ENCODE measurements around the gene ALDH1B1. TPM values are rescaled to one million over a fixed set of nuclear protein-coding genes. Genes with fewer than 3 reads are reported as not detected.
A peak's percentile ranks its signal among the peaks of the same experiment; 100 is the strongest.

ALDH1B1 gene
- 31.9 and 32.1 TPM in 2 replicates for total RNA-seq
- long read RNA-seq, transcript ALDH1B1-201 (2 exons, 3,066 nt): major isoform, 216 of 234 reads
- long read RNA-seq, partial matches to known transcripts: 0 of 234 reads
- long read RNA-seq, other reads (novel, unspliced or antisense): 18 of 234 reads

GRCh38 chr9:38392235-38393127, at the start of gene ALDH1B1:
ALDH1B1 (plus strand) TSS chr9:38392702; CDS start chr9:38395749, 3,047 bp downstream.
- peak; percentile 77 for DNase-seq (ENCODE audit: low spot score, unreplicated experiment)
- TF ChIP-seq, protein P1, sequence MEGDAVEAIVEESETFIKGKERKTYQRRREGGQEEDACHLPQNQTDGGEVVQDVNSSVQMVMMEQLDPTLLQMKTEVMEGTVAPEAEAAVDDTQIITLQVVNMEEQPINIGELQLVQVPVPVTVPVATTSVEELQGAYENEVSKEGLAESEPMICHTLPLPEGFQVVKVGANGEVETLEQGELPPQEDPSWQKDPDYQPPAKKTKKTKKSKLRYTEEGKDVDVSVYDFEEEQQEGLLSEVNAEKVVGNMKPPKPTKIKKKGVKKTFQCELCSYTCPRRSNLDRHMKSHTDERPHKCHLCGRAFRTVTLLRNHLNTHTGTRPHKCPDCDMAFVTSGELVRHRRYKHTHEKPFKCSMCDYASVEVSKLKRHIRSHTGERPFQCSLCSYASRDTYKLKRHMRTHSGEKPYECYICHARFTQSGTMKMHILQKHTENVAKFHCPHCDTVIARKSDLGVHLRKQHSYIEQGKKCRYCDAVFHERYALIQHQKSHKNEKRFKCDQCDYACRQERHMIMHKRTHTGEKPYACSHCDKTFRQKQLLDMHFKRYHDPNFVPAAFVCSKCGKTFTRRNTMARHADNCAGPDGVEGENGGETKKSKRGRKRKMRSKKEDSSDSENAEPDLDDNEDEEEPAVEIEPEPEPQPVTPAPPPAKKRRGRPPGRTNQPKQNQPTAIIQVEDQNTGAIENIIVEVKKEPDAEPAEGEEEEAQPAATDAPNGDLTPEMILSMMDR (IDR thresholded peaks at IDR 0.05; ENCODE audit: unreplicated experiment): peak; percentile 39
- H3K9me3 Mint-ChIP-seq (ENCODE audit: low read depth): no peaks in the 10 kb centered on the region
- peak within 1 kb of the TSS; percentile 93 for H3K27ac Mint-ChIP-seq
- peaks cover 11% of the 10 kb centered on the region for H3K36me3 Mint-ChIP-seq (ENCODE audit: insufficient read depth)
- no peaks in the 10 kb centered on the region for H3K27me3 Mint-ChIP-seq
- peaks cover 30% of the 10 kb centered on the region for H3K4me1 Mint-ChIP-seq (ENCODE audit: low read depth)
- peak within 1 kb of the TSS; percentile 95 for H3K4me3 Mint-ChIP-seq (ENCODE audit: low read depth)

GRCh38 chr9:38343037-38343436, 49.5 kb upstream of the ALDH1B1 start:
- TF ChIP-seq, protein P1 (IDR thresholded peaks at IDR 0.05; ENCODE audit: unreplicated experiment): no peak
- peaks cover 3% of the 10 kb centered on the region for H3K4me1 Mint-ChIP-seq (ENCODE audit: low read depth)
- H3K27ac Mint-ChIP-seq: no peak overlapping the region
- no peak for DNase-seq (ENCODE audit: low spot score, unreplicated experiment)
- no peaks in the 10 kb centered on the region for H3K9me3 Mint-ChIP-seq (ENCODE audit: low read depth)
- no peaks in the 10 kb centered on the region for H3K36me3 Mint-ChIP-seq (ENCODE audit: insufficient read depth)
- peaks cover 40% of the 10 kb centered on the region for H3K27me3 Mint-ChIP-seq
- H3K4me3 Mint-ChIP-seq (ENCODE audit: low read depth): no peak overlapping the region

DNA sequence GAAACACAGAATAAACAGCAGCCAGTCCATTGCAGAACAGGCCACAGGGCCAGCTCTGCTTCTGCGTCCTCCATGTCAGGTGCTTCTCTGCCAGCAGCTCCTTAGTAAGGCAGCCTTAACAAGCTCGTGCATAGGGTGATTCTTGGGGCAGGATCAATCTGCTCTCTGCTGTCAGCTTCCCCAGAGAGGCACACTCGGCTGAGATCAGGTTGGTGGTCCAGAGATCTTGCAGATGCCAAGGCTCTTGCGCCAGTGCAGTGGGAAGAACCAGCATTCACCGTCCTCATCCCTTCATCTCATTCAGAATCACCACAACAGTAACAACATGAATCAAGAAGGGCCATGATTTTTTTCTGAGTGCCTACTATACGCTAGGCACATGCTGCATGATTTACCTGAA, 49.0 kb upstream of the ALDH1B1 start:
- Mint-ChIP-seq H3K27ac (no peak overlapping the region), H3K4me1 (ENCODE audit: low read depth) (peaks cover 2% of the 10 kb centered on the region), H3K27me3 (peaks cover 41% of the 10 kb centered on the region), H3K36me3 (ENCODE audit: insufficient read depth) (no peaks in the 10 kb centered on the region), H3K4me3 (ENCODE audit: low read depth) (no peak overlapping the region), H3K9me3 (ENCODE audit: low read depth) (no peaks in the 10 kb centered on the region)
- TF ChIP-seq, protein P1 (IDR thresholded peaks at IDR 0.05; ENCODE audit: unreplicated experiment): no peak
- DNase-seq (ENCODE audit: low spot score, unreplicated experiment): no peak

GRCh38 chr9:38344566-38345324, 47.8 kb upstream of the ALDH1B1 start:
- TF ChIP-seq, protein P1 (IDR thresholded peaks at IDR 0.05; ENCODE audit: unreplicated experiment): no peak
- Mint-ChIP-seq H3K36me3 (ENCODE audit: insufficient read depth) (no peaks in the 10 kb centered on the region), H3K27me3 (peaks cover 37% of the 10 kb centered on the region), H3K27ac (no peak overlapping the region), H3K4me1 (ENCODE audit: low read depth) (peaks cover 2% of the 10 kb centered on the region), H3K9me3 (ENCODE audit: low read depth) (peaks cover 4% of the 10 kb centered on the region), H3K4me3 (ENCODE audit: low read depth) (no peak overlapping the region)
- no peak for DNase-seq (ENCODE audit: low spot score, unreplicated experiment)

Measured in progenitor cell of endocrine pancreas (in vitro differentiated cells).